Measurements from ENCODE around the gene LUZP1. TPM values are rescaled to one million over a fixed set of nuclear protein-coding genes. Genes with fewer than 3 reads are reported as not detected.

The LUZP1 gene
- total RNA-seq, 1 donor from 2014 or later = 5.5 TPM

DNA sequence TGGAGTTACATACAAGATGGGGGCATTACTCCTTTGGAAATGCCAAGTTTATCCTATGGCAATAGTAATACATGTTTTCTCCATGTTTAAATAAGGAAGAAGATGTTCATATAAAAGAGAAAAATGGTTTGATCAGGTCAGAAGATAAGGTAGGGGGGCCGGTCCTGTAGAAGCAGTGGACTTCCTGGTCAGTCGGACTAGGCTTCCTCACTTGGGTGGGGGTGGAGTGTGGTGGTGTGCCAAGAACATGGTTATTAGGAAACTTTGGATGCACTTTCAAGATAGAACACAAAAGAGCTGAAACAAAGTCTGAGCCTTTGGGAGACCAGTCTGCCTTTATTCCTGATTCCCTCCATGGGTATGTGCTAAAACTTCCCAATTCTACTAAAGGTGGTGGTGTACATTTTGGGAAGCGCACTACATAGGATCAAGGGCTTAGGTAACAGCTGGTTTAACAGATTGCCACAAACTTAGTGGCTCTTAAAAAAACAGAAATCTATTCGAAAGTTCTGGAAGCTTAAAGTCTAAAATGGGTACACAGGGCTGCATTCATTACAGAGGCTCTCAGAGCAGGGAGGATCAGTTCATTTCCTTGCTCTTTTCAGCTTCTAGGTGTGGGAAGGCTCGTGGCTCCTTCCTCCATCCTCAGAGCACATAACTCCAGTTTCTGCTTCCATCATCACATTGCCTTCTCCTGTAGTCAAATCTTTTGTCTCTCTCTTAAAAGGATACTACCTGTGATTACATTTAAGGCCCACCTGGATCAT, 84.8 kb downstream of the LUZP1 start:
- no peak for DNase-seq

DNA sequence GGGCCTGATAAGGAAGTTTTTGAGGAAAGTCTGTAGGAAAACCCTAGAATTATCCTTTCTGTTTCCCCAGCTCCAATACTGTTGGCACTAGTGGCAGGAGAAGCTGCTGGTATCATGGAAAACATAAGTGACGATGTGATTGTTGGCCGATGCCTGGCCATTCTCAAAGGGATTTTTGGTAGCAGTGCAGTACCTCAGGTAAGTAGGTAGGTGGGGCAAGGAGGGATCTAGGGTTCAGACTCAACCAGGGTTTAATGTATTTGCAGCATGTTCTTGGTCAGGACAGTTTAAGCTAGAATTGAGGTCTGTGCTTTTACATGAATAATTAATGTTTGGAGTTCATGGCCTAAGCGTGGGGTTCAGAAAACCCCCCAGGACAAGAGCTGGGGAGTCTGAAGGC, 87.3 kb downstream of the LUZP1 start:
- DNase-seq = no peak

GRCh38 chr1:23080885-23081284, 87.8 kb downstream of the LUZP1 start:
- DNase-seq = no peak

GRCh38 chr1:23079025-23079424, 89.6 kb downstream of the LUZP1 start:
- DNase-seq = no peak

DNA sequence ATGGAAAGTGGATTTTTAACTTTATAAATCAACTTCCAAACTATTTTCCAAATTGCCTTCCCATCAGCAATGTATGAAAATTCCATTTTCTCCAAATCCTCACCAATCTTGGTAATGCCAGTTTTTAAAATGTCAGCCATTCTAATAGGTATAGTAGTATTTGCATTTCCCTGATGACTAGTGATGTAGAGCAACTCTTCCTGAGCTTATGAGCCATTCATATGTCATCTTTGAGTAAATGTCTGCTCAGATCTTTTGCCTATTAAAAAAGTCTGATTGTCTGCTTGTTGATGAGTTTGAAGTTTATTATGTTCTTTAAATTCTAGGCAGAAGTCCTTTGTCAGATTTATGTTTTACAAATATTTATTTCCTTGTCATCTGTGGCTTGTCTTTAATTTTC, 94.6 kb downstream of the LUZP1 start:
- DNase-seq = no peak

- DNase-seq = no peak
Observed at GRCh38 chr1:23069675-23070074, 99.0 kb downstream of the LUZP1 start.

GRCh38 chr1:23069149-23069548, 99.5 kb downstream of the LUZP1 start:
- no peak for DNase-seq

DNA sequence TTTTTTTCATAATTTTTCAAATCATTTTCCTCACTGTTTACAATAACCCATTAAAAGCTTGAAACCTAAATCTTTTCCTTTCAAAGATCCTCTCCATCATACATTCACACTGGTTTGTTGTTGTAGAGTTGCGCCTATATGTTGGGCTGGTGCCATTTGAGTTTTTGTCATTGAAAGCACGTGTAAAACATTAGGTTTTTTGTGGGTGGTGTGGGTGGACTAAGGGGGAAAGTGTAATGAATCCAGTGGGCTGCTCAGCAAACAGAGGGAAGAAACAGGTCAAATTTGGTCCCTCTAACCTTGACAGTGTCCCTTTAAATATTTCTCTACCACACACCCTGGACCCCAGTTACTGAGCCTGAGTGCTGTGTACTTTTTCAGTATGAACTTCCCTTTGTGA, 102.6 kb downstream of the LUZP1 start:
- no peak for DNase-seq

- no peak for DNase-seq
Observed at GRCh38 chr1:23065385-23065784, 103.3 kb downstream of the LUZP1 start.

- no peak for DNase-seq
Observed at GRCh38 chr1:23062271-23062670, 106.4 kb downstream of the LUZP1 start.

GRCh38 chr1:23057301-23057700, 111.4 kb downstream of the LUZP1 start:
- DNase-seq = no peak

DNA sequence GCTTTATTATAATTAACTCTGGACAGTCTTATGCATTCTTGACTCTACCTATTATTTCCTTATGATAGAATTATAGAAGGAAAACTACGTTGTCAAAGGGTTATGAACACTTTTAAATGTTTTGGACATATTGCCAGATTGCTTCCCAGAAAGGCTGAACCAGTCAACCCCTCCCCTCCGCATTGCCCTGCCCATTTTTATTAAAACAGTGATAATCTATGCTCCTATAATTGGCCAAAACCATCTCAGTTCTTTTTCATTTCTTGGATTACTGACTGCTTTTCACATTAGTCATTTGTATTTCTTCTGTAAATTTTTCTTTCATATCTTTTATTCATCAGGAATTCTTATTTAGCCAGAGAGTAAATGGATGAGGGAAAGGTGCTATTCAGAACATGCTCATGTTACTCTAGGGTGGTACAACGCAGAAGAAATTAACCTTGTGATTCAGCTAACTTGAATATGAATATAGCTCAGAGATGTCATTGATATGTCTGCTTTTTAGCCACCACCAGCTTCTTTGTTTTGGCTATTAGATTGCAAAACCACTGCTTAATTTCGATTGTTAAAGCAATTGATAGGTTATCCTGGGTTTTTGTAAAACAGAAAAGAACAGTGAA, 117.3 kb downstream of the LUZP1 start:
- no peak for DNase-seq

- DNase-seq = no peak
Observed at GRCh38 chr1:23050201-23050600, 118.5 kb downstream of the LUZP1 start.

- no peak for DNase-seq
Observed at GRCh38 chr1:23044035-23044434, 124.6 kb downstream of the LUZP1 start.

GRCh38 chr1:23040509-23040908, 128.1 kb downstream of the LUZP1 start:
- no peak for DNase-seq

GRCh38 chr1:23039308-23039826, 129.3 kb downstream of the LUZP1 start:
- DNase-seq = no peak

GRCh38 chr1:23037081-23037740, 131.4 kb downstream of the LUZP1 start:
- DNase-seq = no peak

DNA sequence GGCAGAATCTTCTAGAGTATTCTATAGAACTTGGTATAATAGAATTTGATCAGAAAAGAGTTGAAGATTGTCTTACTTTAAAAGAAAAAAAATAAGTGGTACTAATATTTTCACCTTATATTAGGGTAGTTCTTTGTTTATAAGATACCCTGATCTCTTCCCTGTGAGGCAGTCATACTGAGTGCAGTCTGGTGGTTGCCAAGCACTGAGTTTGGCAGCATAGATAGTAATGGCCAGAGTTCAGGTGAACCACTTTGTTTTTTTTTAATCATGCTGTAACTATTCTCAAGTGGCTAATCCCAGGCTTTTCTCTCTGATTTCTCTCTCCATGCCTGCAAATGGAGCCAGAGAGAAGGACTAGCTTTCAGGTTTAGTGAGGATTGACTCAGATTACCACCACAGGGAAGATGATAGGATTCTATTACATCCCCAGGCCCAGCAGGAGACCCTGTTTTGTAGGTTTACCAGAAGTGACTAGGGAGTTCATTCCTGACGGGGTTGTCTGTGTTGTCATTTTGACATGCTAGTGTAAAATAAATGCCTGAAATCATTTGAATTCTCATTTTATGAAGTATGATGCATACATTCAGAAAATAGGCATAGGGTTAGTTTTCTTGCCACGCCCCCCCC, 132.7 kb downstream of the LUZP1 start:
- no peak for DNase-seq

Data from occipital lobe (tissue), 2 donors.